ENCODE data around the gene ZNF652. TPM values are rescaled to one million over a fixed set of nuclear protein-coding genes. Genes with fewer than 3 reads are reported as not detected.
A peak's percentile ranks its signal among the peaks of the same experiment; 100 is the strongest.

The ZNF652 gene
- total and polyA plus RNA-seq, 2 donors (not counting 1 experiment from before 2014, with no cell fraction given): 7.8 to 10.2 TPM

- H3K79me2 ChIP-seq (ENCODE audit: control insufficient read depth, insufficient read depth, low read length): no peaks in the 10 kb centered on the region
- H2AFZ ChIP-seq (ENCODE audit: low read length): no peak overlapping the region
- H3K4me1 ChIP-seq (ENCODE audit: control insufficient read depth, extremely low read depth, insufficient read depth, low read length): no peaks in the 10 kb centered on the region
- DNase-seq (ENCODE audit: low read depth in 2 of 2): peak in 1 of 2 donors; percentile 31
- peaks cover 8% of the 10 kb centered on the region for H3K27me3 ChIP-seq (ENCODE audit: control insufficient read depth, insufficient read depth, low read length)
- no peaks in the 10 kb centered on the region for H3K9me3 ChIP-seq (ENCODE audit: control insufficient read depth, insufficient read depth, low read depth, low read length)
- no peak overlapping the region for H3K4me2 ChIP-seq (ENCODE audit: extremely low read depth, insufficient read depth, low read length)
- no peak overlapping the region for H3K27ac ChIP-seq (ENCODE audit: insufficient read depth, low read length)
- H3K4me3 ChIP-seq (replicated peaks in 1 of 4; ENCODE audit: control extremely low read depth in 1 of 4, insufficient read depth in 1 of 4, low read depth in 3 of 4, low read length in 4 of 4): no peak overlapping the region
- no peak overlapping the region for H3K9ac ChIP-seq (ENCODE audit: insufficient read depth, low read length)
- TF ChIP-seq EZH2 (IDR thresholded peaks at IDR 0.05; ENCODE audit: low read length, missing control alignments) (no peak), CTCF (conservative IDR thresholded peaks at IDR 0.05 in 1 of 2, IDR thresholded peaks at IDR 0.05 in 1 of 2; ENCODE audit: low read depth in 1 of 2, low read length in 2 of 2) (no peak)
- no peaks in the 10 kb centered on the region for H4K20me1 ChIP-seq (ENCODE audit: control insufficient read depth, extremely low read depth, insufficient read depth, low read length)
- H3K36me3 ChIP-seq (ENCODE audit: control insufficient read depth, insufficient read depth, low read length): no peaks in the 10 kb centered on the region
These were observed 109.8 kb downstream of the ZNF652 start for GRCh38 chr17:49252148-49252695.

GRCh38 chr17:49249890-49250522 lies 112.0 kb downstream of the ZNF652 start:
- peaks cover 8% of the 10 kb centered on the region for H3K27me3 ChIP-seq (ENCODE audit: control insufficient read depth, insufficient read depth, low read length)
- H3K79me2 ChIP-seq (ENCODE audit: control insufficient read depth, insufficient read depth, low read length): no peaks in the 10 kb centered on the region
- DNase-seq (ENCODE audit: low read depth in 2 of 2): no peak
- no peak overlapping the region for H3K27ac ChIP-seq (ENCODE audit: insufficient read depth, low read length)
- H3K4me2 ChIP-seq (ENCODE audit: extremely low read depth, insufficient read depth, low read length): no peak overlapping the region
- no peaks in the 10 kb centered on the region for H3K4me1 ChIP-seq (ENCODE audit: control insufficient read depth, extremely low read depth, insufficient read depth, low read length)
- no peaks in the 10 kb centered on the region for H4K20me1 ChIP-seq (ENCODE audit: control insufficient read depth, extremely low read depth, insufficient read depth, low read length)
- no peaks in the 10 kb centered on the region for H3K36me3 ChIP-seq (ENCODE audit: control insufficient read depth, insufficient read depth, low read length)
- H2AFZ ChIP-seq (ENCODE audit: low read length): no peak overlapping the region
- TF ChIP-seq CTCF (conservative IDR thresholded peaks at IDR 0.05 in 1 of 2, IDR thresholded peaks at IDR 0.05 in 1 of 2; ENCODE audit: low read depth in 1 of 2, low read length in 2 of 2) (no peak), EZH2 (IDR thresholded peaks at IDR 0.05; ENCODE audit: low read length, missing control alignments) (no peak)
- H3K9ac ChIP-seq (ENCODE audit: insufficient read depth, low read length): no peak overlapping the region
- no peak overlapping the region for H3K4me3 ChIP-seq (replicated peaks in 1 of 4; ENCODE audit: control extremely low read depth in 1 of 4, insufficient read depth in 1 of 4, low read depth in 3 of 4, low read length in 4 of 4)
- H3K9me3 ChIP-seq (ENCODE audit: control insufficient read depth, insufficient read depth, low read depth, low read length): no peaks in the 10 kb centered on the region

GRCh38 chr17:49249292-49249794 lies 112.7 kb downstream of the ZNF652 start:
- TF ChIP-seq CTCF (conservative IDR thresholded peaks at IDR 0.05 in 1 of 2, IDR thresholded peaks at IDR 0.05 in 1 of 2; ENCODE audit: low read depth in 1 of 2, low read length in 2 of 2) (no peak), EZH2 (IDR thresholded peaks at IDR 0.05; ENCODE audit: low read length, missing control alignments) (no peak)
- peak; percentile 40 to 45 for DNase-seq (ENCODE audit: low read depth in 2 of 2)
- Histone ChIP-seq H3K9me3 (ENCODE audit: control insufficient read depth, insufficient read depth, low read depth, low read length) (no peaks in the 10 kb centered on the region), H2AFZ (ENCODE audit: low read length) (no peak overlapping the region), H3K9ac (ENCODE audit: insufficient read depth, low read length) (no peak overlapping the region), H3K4me3 (replicated peaks in 1 of 4; ENCODE audit: control extremely low read depth in 1 of 4, insufficient read depth in 1 of 4, low read depth in 3 of 4, low read length in 4 of 4) (no peak overlapping the region), H3K27ac (ENCODE audit: insufficient read depth, low read length) (no peak overlapping the region), H3K4me2 (ENCODE audit: extremely low read depth, insufficient read depth, low read length) (no peak overlapping the region), H3K4me1 (ENCODE audit: control insufficient read depth, extremely low read depth, insufficient read depth, low read length) (no peaks in the 10 kb centered on the region), H3K27me3 (ENCODE audit: control insufficient read depth, insufficient read depth, low read length) (peaks cover 8% of the 10 kb centered on the region), H3K36me3 (ENCODE audit: control insufficient read depth, insufficient read depth, low read length) (no peaks in the 10 kb centered on the region), H4K20me1 (ENCODE audit: control insufficient read depth, extremely low read depth, insufficient read depth, low read length) (no peaks in the 10 kb centered on the region), H3K79me2 (ENCODE audit: control insufficient read depth, insufficient read depth, low read length) (no peaks in the 10 kb centered on the region)
